Epithelial cell of proximal tubule (primary cell): ENCODE data around the gene BCS1L. TPM values are rescaled to one million over a fixed set of nuclear protein-coding genes. Genes with fewer than 3 reads are reported as not detected.

Experiments used
- DNase-seq: peaks from one replicate; pipeline ENCODE4 v3.0.0-alpha.2; 2011; ENCODE audit warnings: low read depth
- H3K4me3 ChIP-seq: 2 replicates; pipeline ENCODE4 v1.5.1; 2011; ENCODE audit warnings: low read depth, mild to moderate bottlenecking, low read length
- CTCF ChIP-seq: conservative IDR thresholded peaks from 2 replicates; pipeline ENCODE4 v1.5.1; 2012; ENCODE audit warnings: low read depth, mild to moderate bottlenecking, low read length
- total RNA-seq: library from RNA; depleted of rRNA; stranded (reverse); fragments of >200 nt; gene quantifications from 2 replicates; pipeline ENCODE4 v1.2.3, GENCODE V29; 2015

The BCS1L gene
- total RNA-seq, 1 donor from 2014 or later, result 38.2 TPM

- TF ChIP-seq CTCF, result no peak
- peak; percentile 45 for DNase-seq
- H3K4me3 ChIP-seq, result peak overlapping the region; percentile 96
Measured at GRCh38 chr2:218711550-218711929, 52.1 kb downstream of the BCS1L start.

Other genes with a start within 250 kb of the BCS1L start
- not detected in 2 replicates for gene VIL1, start 240.6 kb upstream of the BCS1L start, total RNA-seq
- 6.8 and 14.9 TPM in 2 replicates for gene USP37, start 91.3 kb upstream of the BCS1L start, total RNA-seq
- gene CNOT9, start 90.8 kb upstream of the BCS1L start, total RNA-seq, result 56.8 and 71.0 TPM in 2 replicates
- gene PLCD4, start 51.8 kb upstream of the BCS1L start, total RNA-seq, result 0.29 and 0.58 TPM in 2 replicates
- gene ZNF142, start 60 bp upstream of the BCS1L start, total RNA-seq, result 16.0 and 17.6 TPM in 2 replicates
- gene RNF25, start 12.3 kb downstream of the BCS1L start, total RNA-seq, result 23.1 and 32.6 TPM in 2 replicates
- 9.7 and 16.0 TPM in 2 replicates for gene STK36, start 12.4 kb downstream of the BCS1L start, total RNA-seq
- gene TTLL4, start 51.2 kb downstream of the BCS1L start, total RNA-seq, result 20.5 and 37.0 TPM in 2 replicates
- gene CYP27A1, start 122.5 kb downstream of the BCS1L start, total RNA-seq, result 28.6 and 49.0 TPM in 2 replicates
- gene PRKAG3, start 172.1 kb downstream of the BCS1L start, total RNA-seq, result not detected in 2 replicates
- not detected in 2 replicates for gene WNT6, start 200.1 kb downstream of the BCS1L start, total RNA-seq
- 1.2 and 2.2 TPM in 2 replicates for gene WNT10A, start 221.2 kb downstream of the BCS1L start, total RNA-seq